OCI-LY3 (cell line): ENCODE data around the gene SPANXN1.
A peak's percentile ranks its signal among the peaks of the same experiment; 100 is the strongest.
"Not testable (repeated sequence)": the region's sequence is repeated elsewhere in the genome, so short reads cannot be mapped to it uniquely, and the experiment has no call there.

Experiments used
- H2AFZ ChIP-seq: fragments of 200-600, 300-600 bp; shearing (Covaris generic); 2 replicates; pipeline ENCODE4 v1.6.0; 2014; ENCODE audit warnings: antibody characterized with exemption, low read depth, low read length
- H3K27ac ChIP-seq: fragments of 200-600, 300-600 bp; sonication (generic); 2 replicates; pipeline ENCODE4 v1.5.1; 2014; ENCODE audit warnings: mild to moderate bottlenecking, low read length, moderate library complexity, mixed read lengths
- H3K27me3 ChIP-seq: fragments of 200-600, 300-600 bp; sonication (generic); 2 replicates; pipeline ENCODE4 v1.6.1; 2014; ENCODE audit warnings: low read depth, low read length, mixed read lengths
- H3K36me3 ChIP-seq: fragments of 200-600, 300-600 bp; sonication (generic); replicated peaks from 2 replicates; pipeline ENCODE3; 2014; ENCODE audit warnings: low read depth, low read length, mixed read lengths
- H3K4me1 ChIP-seq: fragments of 300-600, 200-600 bp; sonication (generic); 2 replicates; pipeline ENCODE4 v1.6.1; 2014; ENCODE audit warnings: low read length, mixed read lengths
- H3K4me2 ChIP-seq: fragments of 200-600, 300-600 bp; sonication (generic); 2 replicates; pipeline ENCODE4 v1.6.1; 2014; ENCODE audit warnings: low read length, mixed read lengths
- H3K4me3 ChIP-seq: fragments of 300-600, 200-600 bp; sonication (generic); 2 replicates; pipeline ENCODE4 v1.5.1; 2014; ENCODE audit warnings: antibody characterized with exemption, mild to moderate bottlenecking, low read length, moderate library complexity
- H3K79me2 ChIP-seq: fragments of 300-600, 200-600 bp; shearing (Covaris generic); 2 replicates; pipeline ENCODE4 v1.6.1; 2014; ENCODE audit warnings: mild to moderate bottlenecking, low read length, mixed read lengths
- H3K9ac ChIP-seq: fragments of 300-600, 200-600 bp; shearing (Covaris generic); 2 replicates; pipeline ENCODE4 v1.6.0; 2014; ENCODE audit warnings: mild to moderate bottlenecking, low read length, moderate library complexity
- H3K9me3 ChIP-seq: fragments of 200-600, 300-600 bp; shearing (Covaris generic); 2 replicates; pipeline ENCODE4 v1.6.1; 2014; ENCODE audit warnings: low read length, mixed read lengths; ENCODE audit not compliant: insufficient read depth
- H4K20me1 ChIP-seq: fragments of 200-600, 300-600 bp; sonication (generic); 2 replicates; pipeline ENCODE4 v1.6.1; 2016; ENCODE audit warnings: low read length, mixed read lengths; ENCODE audit not compliant: insufficient read depth
- EZH2phosphoT487 ChIP-seq: fragments of 200-600 bp; shearing (Covaris generic); IDR thresholded peaks from 2 replicates; pipeline ENCODE4 v1.6.1; 2018; ENCODE audit warnings: antibody characterized with exemption, mixed run types, low read depth
- TF ChIP-seq, protein P1 (sequence below): fragments of 200-600, 300-600 bp; sonication (generic); IDR thresholded peaks from 2 replicates; pipeline ENCODE4 v1.5.1; 2014; ENCODE audit warnings: antibody characterized with exemption, low read length, low read depth

Gene SPANXN1, protein sequence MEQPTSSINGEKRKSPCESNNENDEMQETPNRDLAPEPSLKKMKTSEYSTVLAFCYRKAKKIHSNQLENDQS

DNA sequence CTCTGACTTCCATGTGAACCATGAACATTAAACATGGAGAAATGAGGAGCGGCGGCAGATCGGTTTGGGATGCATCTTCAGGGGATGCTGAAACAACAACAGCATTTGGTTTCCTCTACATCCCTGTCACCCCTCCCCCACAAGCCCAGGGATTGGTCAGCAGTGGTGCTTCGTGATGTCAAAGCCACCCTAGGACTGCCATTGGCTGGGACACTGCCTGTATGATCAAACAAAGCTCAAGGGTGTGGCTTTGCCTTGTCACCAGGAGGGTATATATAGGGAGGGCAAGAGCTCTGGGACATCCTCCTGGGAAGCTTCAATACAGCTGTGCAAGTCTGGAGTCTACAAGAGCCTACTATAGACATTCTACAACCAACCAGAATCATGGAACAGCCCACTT lies at the start of gene SPANXN1:
Gene SPANXN1 (plus strand): TSS at position 301 of the 400 bp plus-strand sequence. CDS start 84 bp downstream, at position 385.
- not testable (repeated sequence) for H3K36me3 ChIP-seq, H3K79me2 ChIP-seq, H3K4me1 ChIP-seq, H3K9me3 ChIP-seq, H3K27ac ChIP-seq, H3K27me3 ChIP-seq, H3K4me3 ChIP-seq, H2AFZ ChIP-seq, H4K20me1 ChIP-seq, H3K9ac ChIP-seq, H3K4me2 ChIP-seq

DNA sequence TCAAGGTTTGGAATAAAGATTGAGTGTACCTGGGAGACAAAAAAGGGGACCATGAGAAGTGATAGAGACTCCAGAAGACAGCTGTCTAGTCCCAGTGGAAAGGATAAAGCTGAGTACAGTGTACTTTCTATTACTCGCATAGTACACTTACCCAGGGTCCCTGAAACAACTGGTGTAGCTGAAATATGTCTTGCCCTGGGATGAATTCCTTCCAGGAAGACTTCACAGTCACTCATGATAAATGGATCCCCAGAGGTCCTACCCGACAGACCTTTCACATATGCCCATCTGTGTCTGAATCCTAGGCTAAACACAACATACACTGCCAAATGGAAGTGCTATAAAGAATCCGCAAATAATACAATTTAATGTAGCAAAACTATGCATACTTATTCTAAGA lies 48.2 kb upstream of the SPANXN1 start:
- Histone ChIP-seq H3K79me2 (no peaks in the 10 kb centered on the region), H3K27me3 (no peaks in the 10 kb centered on the region), H3K27ac (no peak overlapping the region), H2AFZ (no peak overlapping the region), H3K36me3 (no peaks in the 10 kb centered on the region), H3K4me3 (no peak overlapping the region), H4K20me1 (no peaks in the 10 kb centered on the region), H3K4me1 (no peaks in the 10 kb centered on the region), H3K4me2 (no peak overlapping the region), H3K9ac (no peak overlapping the region), H3K9me3 (no peaks in the 10 kb centered on the region)
- TF ChIP-seq, protein P1, sequence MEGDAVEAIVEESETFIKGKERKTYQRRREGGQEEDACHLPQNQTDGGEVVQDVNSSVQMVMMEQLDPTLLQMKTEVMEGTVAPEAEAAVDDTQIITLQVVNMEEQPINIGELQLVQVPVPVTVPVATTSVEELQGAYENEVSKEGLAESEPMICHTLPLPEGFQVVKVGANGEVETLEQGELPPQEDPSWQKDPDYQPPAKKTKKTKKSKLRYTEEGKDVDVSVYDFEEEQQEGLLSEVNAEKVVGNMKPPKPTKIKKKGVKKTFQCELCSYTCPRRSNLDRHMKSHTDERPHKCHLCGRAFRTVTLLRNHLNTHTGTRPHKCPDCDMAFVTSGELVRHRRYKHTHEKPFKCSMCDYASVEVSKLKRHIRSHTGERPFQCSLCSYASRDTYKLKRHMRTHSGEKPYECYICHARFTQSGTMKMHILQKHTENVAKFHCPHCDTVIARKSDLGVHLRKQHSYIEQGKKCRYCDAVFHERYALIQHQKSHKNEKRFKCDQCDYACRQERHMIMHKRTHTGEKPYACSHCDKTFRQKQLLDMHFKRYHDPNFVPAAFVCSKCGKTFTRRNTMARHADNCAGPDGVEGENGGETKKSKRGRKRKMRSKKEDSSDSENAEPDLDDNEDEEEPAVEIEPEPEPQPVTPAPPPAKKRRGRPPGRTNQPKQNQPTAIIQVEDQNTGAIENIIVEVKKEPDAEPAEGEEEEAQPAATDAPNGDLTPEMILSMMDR: no peak
- TF ChIP-seq EZH2phosphoT487: no peak

DNA sequence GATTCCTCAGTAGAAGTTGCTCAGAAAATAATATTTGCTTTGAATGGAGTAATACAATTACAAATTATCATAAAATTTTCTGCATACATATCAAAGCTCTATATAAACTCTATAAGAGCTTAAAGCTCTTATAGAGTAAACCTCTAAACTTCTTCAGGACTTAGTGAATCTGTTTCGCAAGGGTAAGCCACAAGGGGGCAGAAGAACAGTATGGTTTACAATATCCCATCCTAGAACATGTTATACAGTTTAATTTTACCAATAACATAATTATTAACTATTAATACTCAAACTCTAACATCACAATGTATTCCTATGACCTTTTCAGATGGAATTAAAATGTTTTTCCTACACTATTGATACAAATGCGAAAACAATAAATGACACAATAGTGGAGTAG lies 33.8 kb upstream of the SPANXN1 start:
- Histone ChIP-seq H3K9me3 (no peaks in the 10 kb centered on the region), H3K27me3 (no peaks in the 10 kb centered on the region), H3K4me3 (no peak overlapping the region), H4K20me1 (no peaks in the 10 kb centered on the region), H3K36me3 (no peaks in the 10 kb centered on the region), H2AFZ (no peak overlapping the region), H3K4me2 (no peak overlapping the region), H3K27ac (no peak overlapping the region), H3K79me2 (no peaks in the 10 kb centered on the region), H3K9ac (no peak overlapping the region), H3K4me1 (peaks cover 3% of the 10 kb centered on the region)
- TF ChIP-seq, protein P1: peak; percentile 60
- TF ChIP-seq EZH2phosphoT487: no peak

DNA sequence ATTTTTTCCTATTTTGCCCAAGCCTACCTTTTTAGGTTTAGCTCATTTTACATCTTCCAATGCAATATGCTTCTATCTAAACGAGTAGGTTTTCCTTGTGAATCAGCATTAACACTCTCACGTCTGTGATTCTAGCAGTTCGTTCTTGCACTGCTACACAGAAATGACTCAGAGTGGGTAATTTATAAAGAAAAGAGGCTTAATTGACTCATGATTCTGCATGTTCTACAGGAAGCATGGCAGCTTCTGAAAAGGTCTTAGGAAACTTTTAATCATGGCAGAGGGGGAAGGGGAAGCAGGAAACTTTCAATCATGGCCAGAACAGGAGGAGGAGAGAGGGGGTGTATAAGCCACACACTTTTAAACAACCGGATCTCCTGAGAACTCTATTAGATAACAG lies 44.9 kb downstream of the SPANXN1 start:
- Histone ChIP-seq H3K4me3 (no peak overlapping the region), H3K36me3 (no peaks in the 10 kb centered on the region), H3K9me3 (no peaks in the 10 kb centered on the region), H3K27me3 (no peaks in the 10 kb centered on the region), H3K9ac (no peak overlapping the region), H3K27ac (no peak overlapping the region), H3K4me2 (no peak overlapping the region), H3K79me2 (no peaks in the 10 kb centered on the region), H4K20me1 (no peaks in the 10 kb centered on the region), H3K4me1 (no peaks in the 10 kb centered on the region), H2AFZ (no peak overlapping the region)
- TF ChIP-seq EZH2phosphoT487: no peak
- TF ChIP-seq, protein P1: no peak
